Measurements from ENCODE around the gene SOCS3.

DNA sequence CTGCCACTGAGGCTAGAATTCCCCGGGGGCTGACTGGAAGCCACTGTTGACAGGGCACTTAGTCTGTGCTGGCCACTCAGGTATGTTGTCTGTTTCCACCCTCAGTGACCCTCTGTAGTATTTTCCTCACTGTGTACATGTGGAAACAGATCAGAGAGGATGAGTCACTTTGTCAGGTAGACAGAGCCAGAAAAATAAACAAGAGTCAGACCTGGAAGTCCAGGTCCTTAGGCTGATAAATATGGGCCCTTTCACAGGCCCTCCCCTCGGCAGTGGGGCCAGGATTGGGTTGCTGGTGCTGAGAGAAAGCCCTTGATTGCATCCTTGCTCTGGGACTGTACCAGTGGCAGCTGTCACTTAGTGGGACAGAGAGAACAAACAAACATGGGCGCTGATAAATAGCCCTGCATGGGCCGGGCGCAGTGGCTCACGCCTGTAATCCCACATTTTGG lies 39.8 kb upstream of the SOCS3 start:
- no peak for TF ChIP-seq POLR2AphosphoS5 (IDR thresholded peaks at IDR 0.05)
- TF ChIP-seq, protein P1, sequence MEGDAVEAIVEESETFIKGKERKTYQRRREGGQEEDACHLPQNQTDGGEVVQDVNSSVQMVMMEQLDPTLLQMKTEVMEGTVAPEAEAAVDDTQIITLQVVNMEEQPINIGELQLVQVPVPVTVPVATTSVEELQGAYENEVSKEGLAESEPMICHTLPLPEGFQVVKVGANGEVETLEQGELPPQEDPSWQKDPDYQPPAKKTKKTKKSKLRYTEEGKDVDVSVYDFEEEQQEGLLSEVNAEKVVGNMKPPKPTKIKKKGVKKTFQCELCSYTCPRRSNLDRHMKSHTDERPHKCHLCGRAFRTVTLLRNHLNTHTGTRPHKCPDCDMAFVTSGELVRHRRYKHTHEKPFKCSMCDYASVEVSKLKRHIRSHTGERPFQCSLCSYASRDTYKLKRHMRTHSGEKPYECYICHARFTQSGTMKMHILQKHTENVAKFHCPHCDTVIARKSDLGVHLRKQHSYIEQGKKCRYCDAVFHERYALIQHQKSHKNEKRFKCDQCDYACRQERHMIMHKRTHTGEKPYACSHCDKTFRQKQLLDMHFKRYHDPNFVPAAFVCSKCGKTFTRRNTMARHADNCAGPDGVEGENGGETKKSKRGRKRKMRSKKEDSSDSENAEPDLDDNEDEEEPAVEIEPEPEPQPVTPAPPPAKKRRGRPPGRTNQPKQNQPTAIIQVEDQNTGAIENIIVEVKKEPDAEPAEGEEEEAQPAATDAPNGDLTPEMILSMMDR (IDR thresholded peaks at IDR 0.05 in 8 of 11, conservative IDR thresholded peaks at IDR 0.05 in 3 of 11) = no peak
